Measurements from ENCODE around the gene PTPRD. TPM values are rescaled to one million over a fixed set of nuclear protein-coding genes. Genes with fewer than 3 reads are reported as not detected.

PTPRD gene
- total and polyA plus RNA-seq, 2 experiments from 2014 or later: 11.5 to 58.0 TPM

- Histone ChIP-seq H3K27ac (ENCODE audit: low read depth) (no peak overlapping the region), H3K4me1 (ENCODE audit: insufficient read depth) (peaks cover 30% of the 10 kb centered on the region), H3F3A (replicated peaks; ENCODE audit: low read depth) (no peaks in the 10 kb centered on the region), H3K27me3 (ENCODE audit: insufficient read depth) (no peaks in the 10 kb centered on the region), H3K79me2 (replicated peaks; ENCODE audit: insufficient read depth) (0 out of 2 replicates have a peak, but pooled peaks cover 3% of the 10 kb centered on the region), H2AFZ (no peak overlapping the region), H3K36me3 (ENCODE audit: insufficient read depth) (no peaks in the 10 kb centered on the region), H3K4me3 (no peak overlapping the region), H4K20me1 (replicated peaks; ENCODE audit: insufficient read depth) (no peaks in the 10 kb centered on the region), H3K9me2 (ENCODE audit: insufficient read depth) (no peaks in the 10 kb centered on the region; the same call in 1 of the 2 replicates), H3K4me2 (no peak overlapping the region)
- no peak overlapping the region for H3K4me3 Mint-ChIP-seq
- H3K4me1 Mint-ChIP-seq: peaks cover 45% of the 10 kb centered on the region
- no peak overlapping the region for H3K27ac Mint-ChIP-seq
- DNase-seq (ENCODE audit: low spot score): no peak
- no peak for ATAC-seq
- no peaks in the 10 kb centered on the region for H3K27me3 Mint-ChIP-seq (ENCODE audit: insufficient read depth, low read depth, poor library complexity)
- no peaks in the 10 kb centered on the region for H3K9me3 Mint-ChIP-seq
- no peak for TF ChIP-seq ZNF114 (CRISPR knock-in tag; IDR thresholded peaks at IDR 0.05)
- TF ChIP-seq POLR2AphosphoS5 (IDR thresholded peaks at IDR 0.05; ENCODE audit: low read depth): no peak
- no peak for TF ChIP-seq ZNF331 (CRISPR knock-in tag; IDR thresholded peaks at IDR 0.05; ENCODE audit: low read depth)
- no peak for TF ChIP-seq STAT1 (IDR thresholded peaks at IDR 0.05; ENCODE audit: unreplicated experiment)
- TF ChIP-seq ZNF462 (CRISPR knock-in tag; IDR thresholded peaks at IDR 0.05): no peak
- TF ChIP-seq EZH2phosphoT487 (IDR thresholded peaks at IDR 0.05; ENCODE audit: unreplicated experiment): no peak
- TF ChIP-seq JUNB (IDR thresholded peaks at IDR 0.05; ENCODE audit: unreplicated experiment): no peak
- TF ChIP-seq CTCF (conservative IDR thresholded peaks at IDR 0.05; ENCODE audit: low read depth in 2 of 2): no peak
- no peak for TF ChIP-seq ETS1 (IDR thresholded peaks at IDR 0.05)
- no peak for TF ChIP-seq CREB1 (CRISPR knock-in tag; IDR thresholded peaks at IDR 0.05; ENCODE audit: low read depth)
- TF ChIP-seq NANOG (IDR thresholded peaks at IDR 0.05; ENCODE audit: borderline replicate concordance): no peak
- TF ChIP-seq REST (IDR thresholded peaks at IDR 0.05; ENCODE audit: unreplicated experiment): no peak
- TF ChIP-seq EZH2 (IDR thresholded peaks at IDR 0.05; ENCODE audit: low read depth, unreplicated experiment): no peak
- no peaks in the 10 kb centered on the region for H3K36me3 Mint-ChIP-seq (ENCODE audit: low read depth)
Measured at GRCh38 chr9:8732367-8733075, 1880.3 kb downstream of the PTPRD start.
